H9 (cell line): Measurements from ENCODE around the gene CRB3. TPM values are rescaled to one million over a fixed set of nuclear protein-coding genes. Genes with fewer than 3 reads are reported as not detected.

Experiments
- DNase-seq: peaks from one replicate; pipeline ENCODE4 v3.0.0-alpha.2; 2017
- H2AFZ ChIP-seq: one replicate; pipeline ENCODE4 v1.6.1; 2013; ENCODE audit warnings: mild to moderate bottlenecking, low read length, control low read depth, moderate library complexity
- H2AK5ac ChIP-seq: 2 replicates; pipeline ENCODE4 v1.6.1; 2013; ENCODE audit warnings: low read length, control low read depth, mixed read lengths; ENCODE audit not compliant: insufficient read length
- H2BK120ac ChIP-seq: one replicate; pipeline ENCODE4 v1.6.1; 2013; ENCODE audit warnings: low read depth, mild to moderate bottlenecking, low read length, control low read depth, inconsistent platforms; ENCODE audit not compliant: poor library complexity, severe bottlenecking
- H2BK12ac ChIP-seq: 2 replicates; pipeline ENCODE4 v1.6.1; 2013; ENCODE audit warnings: low read length, control low read depth, mixed read lengths, low read depth; ENCODE audit not compliant: insufficient read length
- H2BK15ac ChIP-seq: 2 replicates; pipeline ENCODE4 v1.6.1; 2013; ENCODE audit warnings: low read depth, low read length, control low read depth
- H2BK20ac ChIP-seq: one replicate; pipeline ENCODE4 v1.6.1; 2013; ENCODE audit warnings: low read depth, mild to moderate bottlenecking, low read length, control low read depth, inconsistent platforms; ENCODE audit not compliant: poor library complexity, severe bottlenecking
- H2BK5ac ChIP-seq: 2 replicates; pipeline ENCODE4 v1.6.1; 2013; ENCODE audit warnings: low read length, control low read depth, mixed read lengths; ENCODE audit not compliant: insufficient read length
- H3K14ac ChIP-seq: 2 replicates; pipeline ENCODE4 v1.6.1; 2013; ENCODE audit warnings: low read length, control low read depth; ENCODE audit not compliant: insufficient read depth
- H3K18ac ChIP-seq: 2 replicates; pipeline ENCODE4 v1.6.1; 2013; ENCODE audit warnings: low read depth, mild to moderate bottlenecking, mixed read lengths, low read length, control low read depth; ENCODE audit not compliant: insufficient read length
- H3K23ac ChIP-seq: 2 replicates; pipeline ENCODE4 v1.6.1; 2013; ENCODE audit warnings: low read length, control low read depth, mixed read lengths, low read depth; ENCODE audit not compliant: insufficient read length
- H3K23me2 ChIP-seq: 2 replicates; pipeline ENCODE4 v1.6.1; 2013; ENCODE audit warnings: low read depth, mild to moderate bottlenecking, mixed read lengths, low read length, control low read depth; ENCODE audit not compliant: insufficient read length, poor library complexity, severe bottlenecking
- H3K27ac ChIP-seq: 2 replicates; pipeline ENCODE4 v1.5.1; 2013; ENCODE audit warnings: low read length, control low read depth, mixed read lengths, low read depth; ENCODE audit not compliant: insufficient read length
- H3K27me3 ChIP-seq: 2 replicates; pipeline ENCODE4 v1.6.1; 2013; ENCODE audit warnings: low read length, control low read depth, inconsistent platforms; ENCODE audit not compliant: insufficient read depth
- H3K4ac ChIP-seq: 2 replicates; pipeline ENCODE4 v1.6.1; 2013; ENCODE audit warnings: low read depth, mild to moderate bottlenecking, control low read depth, inconsistent platforms, low read length, moderate library complexity
- H3K4me1 ChIP-seq: 2 replicates; pipeline ENCODE4 v1.6.1; 2013; ENCODE audit warnings: low read length, control low read depth, inconsistent platforms; ENCODE audit not compliant: insufficient read depth
- H3K4me2 ChIP-seq: 2 replicates; pipeline ENCODE4 v1.6.1; 2013; ENCODE audit warnings: low read length, control low read depth, mixed read lengths; ENCODE audit not compliant: insufficient read length, insufficient read depth
- H3K56ac ChIP-seq: 2 replicates; pipeline ENCODE4 v1.6.1; 2013; ENCODE audit warnings: low read depth, mild to moderate bottlenecking, mixed read lengths, low read length, control low read depth; ENCODE audit not compliant: insufficient read length
- H3K79me1 ChIP-seq: 2 replicates; pipeline ENCODE4 v1.6.1; 2013; ENCODE audit warnings: low read depth, mild to moderate bottlenecking, moderate library complexity, low read length, control low read depth, inconsistent platforms; ENCODE audit not compliant: insufficient read depth, poor library complexity, severe bottlenecking
- H3K79me2 ChIP-seq: 2 replicates; pipeline ENCODE4 v1.6.1; 2013; ENCODE audit warnings: low read length, control low read depth, inconsistent platforms; ENCODE audit not compliant: insufficient read depth
- H3K9ac ChIP-seq: 2 replicates; pipeline ENCODE4 v1.6.1; 2013; ENCODE audit warnings: low read length, control low read depth, mixed read lengths; ENCODE audit not compliant: insufficient read length; ENCODE audit errors: extremely low read depth
- H3K9me3 ChIP-seq: one replicate; pipeline ENCODE4 v1.6.1; 2013; ENCODE audit warnings: low read depth, low read length, inconsistent platforms; ENCODE audit not compliant: control insufficient read depth
- H3T11ph ChIP-seq: one replicate; pipeline ENCODE4 v1.6.1; 2013; ENCODE audit warnings: mild to moderate bottlenecking, low read length, control low read depth, inconsistent platforms
- H4K20me1 ChIP-seq: one replicate; pipeline ENCODE4 v1.6.1; 2013; ENCODE audit not compliant: control insufficient read depth, insufficient read length, insufficient read depth
- H4K5ac ChIP-seq: 2 replicates; pipeline ENCODE4 v1.6.1; 2013; ENCODE audit warnings: low read depth, mild to moderate bottlenecking, mixed read lengths, low read length, control low read depth; ENCODE audit not compliant: insufficient read length
- H4K8ac ChIP-seq: replicated peaks from 2 replicates; pipeline ENCODE4 v1.6.1; 2013; ENCODE audit warnings: low read length, control low read depth, mixed read lengths, low read depth; ENCODE audit not compliant: insufficient read length
- H4K91ac ChIP-seq: 2 replicates; pipeline ENCODE4 v1.6.1; 2013; ENCODE audit warnings: low read depth, mild to moderate bottlenecking, moderate library complexity, mixed read lengths, low read length, control low read depth; ENCODE audit not compliant: insufficient read length
- H3K27ac Mint-ChIP-seq, 3 experiments: 2 replicates in 2 of 3; 3 replicates in 1 of 3; pipeline ENCODE4 v1.8.0; 2020 to 2021; ENCODE audit warnings: mixed read lengths in 3 of 3, mild to moderate bottlenecking in 1 of 3, moderate library complexity in 1 of 3
- H3K27me3 Mint-ChIP-seq: 2 replicates; pipeline ENCODE4 v1.8.0; 2021; ENCODE audit warnings: low read depth, mild to moderate bottlenecking, moderate library complexity, mixed read lengths
- H3K36me3 Mint-ChIP-seq, 3 experiments: 2 replicates in 2 of 3; 3 replicates in 1 of 3; pipeline ENCODE4 v1.8.0; 2020 to 2021; ENCODE audit warnings: low read depth in 3 of 3, mixed read lengths in 3 of 3; ENCODE audit not compliant: insufficient read depth in 1 of 3
- H3K4me1 Mint-ChIP-seq, 2 experiments: 2 replicates each; pipeline ENCODE4 v1.8.0; 2020; ENCODE audit warnings: mixed read lengths in 2 of 2
- H3K4me3 Mint-ChIP-seq, 2 experiments: 2 replicates in 1 of 2; 3 replicates in 1 of 2; pipeline ENCODE4 v1.8.0; 2020 to 2021; ENCODE audit warnings: mild to moderate bottlenecking in 2 of 2, mixed read lengths in 2 of 2, moderate library complexity in 1 of 2
- H3K9me3 Mint-ChIP-seq, 2 experiments: 2 replicates in 1 of 2; 3 replicates in 1 of 2; pipeline ENCODE4 v1.8.0; 2020; ENCODE audit warnings: mild to moderate bottlenecking in 2 of 2, mixed read lengths in 2 of 2, moderate library complexity in 1 of 2
- WGBS: extraction: QIAGEN DNeasy Blood & Tissue Kit; methylation state at CpG from one replicate; pipeline ENCODE4 v1.1.7; 2013; ENCODE audit warnings: missing lambda C conversion rate, low lambda C conversion rate, mixed read lengths; ENCODE audit not compliant: insufficient read length; ENCODE audit errors: extremely low coverage; 5-methylcytosine and 5-hydroxymethylcytosine counted together
- total RNA-seq: library from RNA; stranded (reverse); gene quantifications from 2 replicates; pipeline ENCODE4 v1.2.1, GENCODE V29; 2021
- TF ChIP-seq, protein P1 (sequence below): fragments of 200-600 bp; sonication (generic); conservative IDR thresholded peaks from 3 replicates; pipeline ENCODE4 v1.8.0; 2021; ENCODE audit warnings: antibody characterized with exemption, mild to moderate bottlenecking

CRB3 gene
- total RNA-seq, 1 experiment from 2014 or later: 32.1 TPM

DNA sequence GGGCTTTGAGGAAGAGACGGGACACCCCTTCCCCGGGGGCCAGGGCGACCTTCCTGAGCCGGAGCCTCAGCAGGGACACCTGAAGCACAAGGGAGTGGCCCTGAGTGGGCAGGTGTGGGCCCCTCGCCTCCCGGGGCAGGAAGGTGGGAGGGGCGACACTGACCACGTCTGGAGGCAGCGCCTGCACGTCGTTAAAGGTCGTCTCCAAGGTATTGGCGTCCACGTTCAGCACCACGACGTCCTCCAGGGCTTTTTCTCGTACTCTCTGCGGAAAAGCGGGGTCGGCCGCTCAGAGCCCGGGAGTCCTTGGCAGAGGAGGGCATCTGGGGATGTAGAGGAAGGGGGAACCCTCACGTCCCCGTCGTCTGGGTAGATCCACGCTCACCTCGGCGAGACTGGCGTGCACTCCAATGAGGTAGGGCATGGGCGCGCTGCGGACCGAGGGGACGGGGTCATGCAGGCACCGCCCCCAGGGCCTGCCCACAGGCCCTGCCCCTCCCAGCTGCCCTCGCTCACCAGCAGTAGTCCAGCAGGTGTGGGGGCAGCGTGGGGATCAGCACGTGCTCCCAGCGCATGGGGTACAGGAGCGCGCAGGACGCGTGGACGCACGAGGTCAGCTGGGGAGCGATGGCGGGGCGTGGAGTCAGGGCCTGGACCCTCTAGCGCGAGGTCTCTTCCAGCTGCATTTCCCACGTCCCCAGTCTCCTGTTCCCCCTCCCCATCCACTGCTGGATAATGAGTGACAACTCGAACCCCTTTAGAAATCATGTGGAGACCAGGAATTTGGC is 11.4 kb downstream of the CRB3 start:
- peak overlapping the region; percentile 46 for H3K4me2 ChIP-seq
- peak; percentile 77 for DNase-seq
- H3K4me3 Mint-ChIP-seq: peak overlapping the region; percentile 69 to 88

More for the DNA sequence above, 11.4 kb downstream of the CRB3 start:
- Histone ChIP-seq H3K27ac (no peak overlapping the region), H3K23me2 (peaks cover 13% of the 10 kb centered on the region), H3K56ac (no peak overlapping the region), H4K20me1 (no peaks in the 10 kb centered on the region), H3K14ac (no peak overlapping the region), H2BK20ac (no peak overlapping the region), H2BK120ac (no peak overlapping the region), H2AK5ac (no peak overlapping the region), H3K79me1 (no peaks in the 10 kb centered on the region), H4K8ac (no peak overlapping the region), H3K27me3 (no peaks in the 10 kb centered on the region; the same call in 1 of the 2 replicates), H3K4ac (no peak overlapping the region), H3T11ph (no peak overlapping the region), H2AFZ (no peak overlapping the region), H3K79me2 (no peaks in the 10 kb centered on the region), H3K23ac (no peak overlapping the region), H2BK15ac (no peak overlapping the region), H3K4me1 (no peaks in the 10 kb centered on the region), H3K9me3 (no peaks in the 10 kb centered on the region), H3K9ac (no peak overlapping the region), H4K91ac (no peak overlapping the region), H3K18ac (no peak overlapping the region), H4K5ac (no peak overlapping the region), H2BK5ac (no peak overlapping the region), H2BK12ac (no peak overlapping the region)
- H3K27ac Mint-ChIP-seq: no peak overlapping the region
- WGBS: no CpG with 5 or more reads among the region's 52 CpGs
- no peaks in the 10 kb centered on the region for H3K9me3 Mint-ChIP-seq
- H3K36me3 Mint-ChIP-seq: no peaks in the 10 kb centered on the region; a peak in 1 of 7 replicates
- TF ChIP-seq, protein P1, sequence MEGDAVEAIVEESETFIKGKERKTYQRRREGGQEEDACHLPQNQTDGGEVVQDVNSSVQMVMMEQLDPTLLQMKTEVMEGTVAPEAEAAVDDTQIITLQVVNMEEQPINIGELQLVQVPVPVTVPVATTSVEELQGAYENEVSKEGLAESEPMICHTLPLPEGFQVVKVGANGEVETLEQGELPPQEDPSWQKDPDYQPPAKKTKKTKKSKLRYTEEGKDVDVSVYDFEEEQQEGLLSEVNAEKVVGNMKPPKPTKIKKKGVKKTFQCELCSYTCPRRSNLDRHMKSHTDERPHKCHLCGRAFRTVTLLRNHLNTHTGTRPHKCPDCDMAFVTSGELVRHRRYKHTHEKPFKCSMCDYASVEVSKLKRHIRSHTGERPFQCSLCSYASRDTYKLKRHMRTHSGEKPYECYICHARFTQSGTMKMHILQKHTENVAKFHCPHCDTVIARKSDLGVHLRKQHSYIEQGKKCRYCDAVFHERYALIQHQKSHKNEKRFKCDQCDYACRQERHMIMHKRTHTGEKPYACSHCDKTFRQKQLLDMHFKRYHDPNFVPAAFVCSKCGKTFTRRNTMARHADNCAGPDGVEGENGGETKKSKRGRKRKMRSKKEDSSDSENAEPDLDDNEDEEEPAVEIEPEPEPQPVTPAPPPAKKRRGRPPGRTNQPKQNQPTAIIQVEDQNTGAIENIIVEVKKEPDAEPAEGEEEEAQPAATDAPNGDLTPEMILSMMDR: no peak
- H3K27me3 Mint-ChIP-seq: peaks cover 17% of the 10 kb centered on the region
- H3K4me1 Mint-ChIP-seq: peaks cover 10 to 11% of the 10 kb centered on the region in 2 experiments
